Stimulated activated CD4-positive, alpha-beta T cell treated with anti-CD3 and anti-CD28 coated beads, TNF-alpha, amount 100 ng/mL, for 24 hours (primary cell): ENCODE results near the gene GCK.
"Not testable (repeated sequence)": the region's sequence is repeated elsewhere in the genome, so short reads cannot be mapped to it uniquely, and the experiment has no call there.

Experiments used
- DNase-seq, 3 experiments: peaks; one replicate each; pipeline ENCODE4 v3.0.0-alpha.2; 2020; ENCODE audit warnings: low read depth in 3 of 3

GCK gene

GRCh38 chr7:44180631-44181030 is 8.6 kb downstream of the GCK start:
- DNase-seq = no peak

DNA sequence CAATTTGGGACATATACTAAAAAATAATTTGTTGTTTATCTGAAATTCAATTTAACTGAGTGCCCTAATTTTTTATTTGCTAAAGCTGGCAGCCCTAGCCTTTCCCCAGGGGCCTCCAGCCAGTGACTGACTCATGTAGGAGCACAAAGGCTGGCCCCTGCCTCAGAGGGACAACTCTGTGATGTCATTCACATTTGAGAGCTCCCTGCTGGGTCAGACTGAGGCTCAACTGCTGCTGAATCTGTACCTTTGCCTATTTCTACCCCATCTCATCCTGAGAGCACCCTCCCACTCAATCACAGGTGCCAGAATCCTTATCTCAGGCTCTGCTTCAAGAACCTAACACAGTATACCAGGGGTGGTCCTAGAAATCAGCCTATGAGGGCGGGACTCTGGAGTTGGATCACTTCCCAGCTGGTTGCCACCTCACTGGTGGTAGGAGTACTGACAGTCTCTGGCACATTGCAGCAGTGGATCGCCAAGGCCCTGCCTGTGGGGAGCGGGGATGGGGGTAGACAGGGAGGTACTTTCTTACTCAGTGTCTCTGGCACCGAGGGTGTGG is 11.6 kb downstream of the GCK start:
- DNase-seq = no peak

GRCh38 chr7:44176486-44176885 is 12.8 kb downstream of the GCK start:
- no peak for DNase-seq

DNA sequence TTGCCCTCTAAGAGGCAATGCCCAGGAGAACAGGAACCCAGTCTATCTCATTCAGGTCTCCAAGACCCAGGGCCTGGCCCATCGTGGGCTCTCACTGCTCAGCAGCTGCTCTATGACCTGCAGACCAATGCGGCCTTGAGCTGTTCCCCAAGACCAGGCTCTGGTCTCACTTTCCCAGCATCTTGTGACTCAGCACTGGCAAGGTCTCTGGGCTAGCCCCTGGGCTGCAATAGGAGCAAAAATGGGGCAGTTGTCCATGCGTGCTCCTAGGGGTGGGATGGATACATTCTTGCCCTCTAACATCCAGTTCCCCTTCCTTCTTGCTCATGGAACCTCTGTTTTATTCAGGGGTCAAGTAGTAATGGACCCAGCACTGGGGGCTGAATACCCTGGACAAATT is 13.5 kb downstream of the GCK start:
- no peak for DNase-seq

DNA sequence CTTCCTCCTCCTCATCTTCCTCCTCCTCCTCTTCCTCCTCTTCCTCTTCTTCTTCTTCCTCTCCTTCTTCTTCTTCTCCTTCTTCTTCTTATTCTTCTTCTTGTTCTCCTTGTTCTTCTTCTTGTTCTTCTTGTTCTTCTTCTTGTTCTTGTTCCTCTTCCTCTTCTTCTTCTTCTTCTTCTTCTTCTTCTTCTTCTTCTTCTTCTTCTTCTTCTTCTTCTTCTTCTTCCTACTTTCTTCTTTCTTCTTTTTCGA is 14.6 kb downstream of the GCK start:
- not testable (repeated sequence) for DNase-seq

- DNase-seq = no peak
Observed at GRCh38 chr7:44173911-44174693, 15.1 kb downstream of the GCK start.

GRCh38 chr7:44172803-44173424 is 16.3 kb downstream of the GCK start:
- DNase-seq = no peak

- DNase-seq = no peak
Observed at GRCh38 chr7:44172352-44172751, 16.9 kb downstream of the GCK start.

GRCh38 chr7:44171901-44172300 is 17.3 kb downstream of the GCK start:
- not testable (repeated sequence) for DNase-seq

DNA sequence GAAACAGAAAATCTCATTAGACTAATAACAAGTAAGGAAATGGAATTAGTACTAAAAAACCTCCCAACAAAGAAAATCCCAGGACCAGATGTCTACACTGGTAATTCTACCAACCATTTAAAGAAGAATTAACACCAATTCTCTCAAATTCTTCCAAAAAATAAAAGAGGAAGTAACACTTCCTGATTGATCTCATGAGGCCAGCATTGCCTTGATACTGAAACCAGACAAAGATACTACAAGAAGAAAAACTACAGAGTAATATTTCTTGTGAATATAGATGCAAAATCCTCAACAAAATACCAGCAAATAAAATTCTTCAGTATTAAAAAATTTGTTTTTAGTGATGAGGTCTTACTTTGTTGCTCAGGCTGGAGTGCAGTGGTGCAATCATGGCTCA is 21.3 kb downstream of the GCK start:
- no peak for DNase-seq

GRCh38 chr7:44163591-44163990 is 25.6 kb downstream of the GCK start:
- no peak for DNase-seq

GRCh38 chr7:44162785-44163395 is 26.3 kb downstream of the GCK start:
- DNase-seq = no peak

- DNase-seq = no peak
Observed at GRCh38 chr7:44162179-44162578, 27.1 kb downstream of the GCK start.

DNA sequence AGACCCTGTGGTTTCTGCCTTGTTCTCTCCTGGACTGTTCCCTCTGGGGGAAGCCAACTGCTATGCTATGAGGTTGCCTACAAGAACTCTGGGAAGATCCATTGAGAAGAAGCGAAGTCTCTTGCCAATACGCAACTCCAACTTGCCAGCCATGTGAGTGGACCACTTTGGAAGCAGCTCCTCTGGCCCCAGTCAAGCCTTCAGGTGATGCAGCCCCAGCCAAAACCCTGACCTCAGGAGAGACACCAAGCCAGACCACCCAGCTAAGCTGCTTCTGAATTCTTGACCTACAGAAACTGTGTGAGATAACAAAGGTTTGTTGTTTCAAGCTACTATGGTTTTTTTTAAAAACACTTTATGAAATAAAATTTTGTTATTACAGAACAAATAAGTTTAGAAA is 27.9 kb downstream of the GCK start:
- no peak for DNase-seq

DNA sequence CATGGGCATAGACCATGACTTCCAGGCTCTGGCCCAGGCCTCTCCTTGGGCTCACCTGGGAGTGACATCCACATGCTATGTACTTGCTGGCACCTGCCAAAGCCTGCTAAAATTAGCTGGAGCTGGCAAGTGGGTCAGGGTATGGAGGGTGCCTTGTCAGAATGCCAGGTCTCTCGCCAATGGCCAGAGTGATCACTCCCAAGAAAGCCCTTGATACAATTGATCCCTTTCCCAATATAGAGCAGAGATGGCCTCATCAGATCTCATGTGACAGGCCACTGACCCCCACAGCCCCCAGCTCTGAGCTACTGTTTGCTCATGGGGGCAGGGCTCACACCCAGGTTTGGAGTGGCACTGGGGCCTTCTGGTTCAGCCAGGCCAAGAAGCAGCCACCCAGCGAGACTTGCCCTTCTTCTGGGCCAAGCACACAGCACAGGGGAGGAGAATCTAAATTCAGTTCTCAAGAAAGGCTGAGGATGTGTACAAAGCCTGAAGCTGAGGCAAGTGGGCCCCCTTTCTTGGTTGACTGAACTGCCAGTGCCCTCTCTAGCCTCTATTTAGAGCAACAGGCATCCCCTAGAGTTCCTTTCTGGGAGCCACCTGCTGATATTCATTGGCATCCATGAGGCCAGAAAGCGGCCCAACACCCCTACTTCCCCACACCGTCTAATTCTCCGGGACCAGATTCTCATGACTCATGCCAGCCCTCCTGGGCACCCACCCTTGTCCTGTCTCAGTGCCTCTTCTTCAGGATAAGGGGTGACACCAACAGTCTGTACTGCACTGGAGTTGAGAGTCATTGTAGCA is 29.2 kb downstream of the GCK start:
- no peak for DNase-seq

- no peak for DNase-seq
Observed at GRCh38 chr7:44158873-44159631, 30.2 kb downstream of the GCK start.

GRCh38 chr7:44158096-44158872 is 31.0 kb downstream of the GCK start:
- no peak for DNase-seq

DNA sequence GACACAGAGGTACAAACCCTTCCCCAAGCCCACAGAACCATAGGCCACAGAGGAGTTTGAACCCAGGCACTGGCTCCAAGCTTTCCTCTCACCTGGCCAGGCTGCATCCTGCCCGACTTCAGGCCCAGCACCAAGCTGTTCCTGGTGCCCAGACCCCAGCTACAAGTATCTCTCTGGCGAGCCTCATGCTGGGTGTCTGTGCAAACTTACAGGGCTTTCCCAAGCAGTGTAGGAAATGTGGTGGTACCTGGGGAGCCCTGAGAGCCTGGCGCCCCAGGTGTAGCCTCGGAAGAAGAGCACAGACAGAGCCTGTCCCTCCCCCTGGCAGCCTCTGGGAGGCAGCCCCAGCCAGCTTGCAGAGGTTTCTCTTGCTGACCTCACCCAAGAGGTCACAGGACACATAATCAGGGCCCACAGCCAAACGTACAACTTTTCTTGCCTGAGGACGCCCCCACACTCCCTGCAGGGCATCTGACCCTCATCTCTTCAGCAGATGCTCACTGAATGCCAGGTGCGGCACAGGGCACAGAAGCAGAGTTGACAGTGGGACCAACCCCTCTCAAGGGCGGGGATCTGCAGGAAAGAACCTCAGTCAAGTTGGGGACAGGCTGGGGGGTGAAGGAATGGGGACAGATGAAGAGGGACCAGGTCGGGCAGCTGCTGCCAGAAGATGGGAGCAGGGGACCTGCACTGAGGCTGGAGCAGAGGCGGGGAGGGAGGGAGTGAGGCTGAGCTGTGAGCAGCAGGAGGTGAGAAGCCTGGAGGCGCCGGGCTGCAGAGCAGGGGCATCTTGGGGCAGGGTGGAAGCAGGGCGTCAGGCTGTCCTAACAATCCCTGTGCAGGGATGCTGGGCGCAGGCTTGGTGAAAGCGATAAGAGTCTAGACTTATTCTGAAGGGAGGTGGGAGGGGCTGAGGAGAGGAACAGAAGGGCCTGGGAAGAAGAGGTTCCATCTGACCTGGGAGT is 31.8 kb downstream of the GCK start:
- no peak for DNase-seq

DNA sequence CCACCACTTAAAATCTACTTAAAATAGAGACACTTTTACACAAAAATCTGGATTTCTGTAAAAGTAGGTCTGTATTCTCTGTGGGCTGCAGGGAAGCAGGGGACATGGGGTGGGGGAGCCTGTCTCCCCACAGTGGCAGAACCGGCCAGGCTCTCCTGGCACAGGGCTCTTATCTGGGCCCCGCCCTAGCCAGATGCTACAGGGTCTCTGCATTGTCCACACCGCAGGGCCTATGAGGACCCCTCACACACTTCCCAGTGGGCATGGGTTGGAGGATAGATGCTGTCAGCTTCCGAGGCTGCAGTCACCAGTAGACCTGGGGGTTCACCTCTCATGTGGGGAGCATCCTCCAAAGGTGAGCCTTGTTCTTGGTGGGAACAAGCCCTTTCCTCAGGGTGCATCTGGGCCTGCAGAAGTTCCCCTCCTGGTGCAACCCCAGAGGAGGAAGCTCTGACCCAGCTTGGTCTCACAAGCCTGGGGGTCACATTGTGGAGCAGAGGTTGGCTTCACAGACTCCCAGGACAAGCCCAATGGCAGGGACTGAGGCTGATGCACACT is 32.7 kb downstream of the GCK start:
- no peak for DNase-seq
